8988T (cell line): Measurements from ENCODE around the gene GFY.
"Not testable (repeated sequence)": the region's sequence is repeated elsewhere in the genome, so short reads cannot be mapped to it uniquely, and the experiment has no call there.

Experiments
- DNase-seq: peaks from one replicate; pipeline ENCODE4 v3.0.0; 2011

The GFY gene

GRCh38 chr19:49444100-49444700 is 19.0 kb downstream of the GFY start:
- not testable (repeated sequence) for DNase-seq

DNA sequence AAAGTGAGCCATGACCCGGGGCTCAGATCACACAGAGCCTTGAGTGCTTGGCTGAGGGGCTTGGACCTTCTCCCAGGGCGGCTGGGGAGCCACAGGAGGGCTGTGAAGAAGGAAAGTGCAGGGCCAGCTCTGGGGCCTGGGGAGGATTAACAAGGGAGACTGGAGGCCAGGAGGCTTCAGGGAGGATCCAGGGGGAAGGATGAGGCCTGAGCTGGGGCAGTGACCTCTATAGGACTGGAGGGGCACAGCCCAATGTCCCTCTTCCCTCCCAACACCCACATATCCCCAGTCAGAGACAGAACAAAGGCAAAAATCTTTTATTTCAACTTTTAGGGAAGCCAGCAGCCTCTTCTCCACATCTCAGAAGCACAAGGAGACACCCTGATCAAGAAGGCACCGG is 20.8 kb downstream of the GFY start:
- no peak for DNase-seq

GRCh38 chr19:49447485-49448431 is 22.6 kb downstream of the GFY start:
- DNase-seq, result no peak

DNA sequence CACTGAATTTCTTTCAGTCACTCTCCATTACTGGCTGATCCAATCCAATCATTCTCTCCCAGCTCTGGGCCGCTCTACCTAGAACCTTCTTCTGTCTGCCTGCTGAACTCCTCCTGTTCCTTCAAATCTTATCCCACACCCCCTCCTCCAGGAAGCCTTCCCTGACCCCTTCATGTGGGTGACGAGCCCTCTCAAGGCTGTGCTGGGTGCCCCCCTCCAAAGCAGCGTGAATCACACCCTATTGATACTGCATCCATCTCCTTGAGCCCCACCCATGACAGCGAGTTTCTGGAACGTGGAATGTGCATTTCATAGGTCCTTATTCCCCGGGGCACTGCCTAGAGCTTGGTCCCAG is 23.2 kb downstream of the GFY start:
- DNase-seq, result no peak

DNA sequence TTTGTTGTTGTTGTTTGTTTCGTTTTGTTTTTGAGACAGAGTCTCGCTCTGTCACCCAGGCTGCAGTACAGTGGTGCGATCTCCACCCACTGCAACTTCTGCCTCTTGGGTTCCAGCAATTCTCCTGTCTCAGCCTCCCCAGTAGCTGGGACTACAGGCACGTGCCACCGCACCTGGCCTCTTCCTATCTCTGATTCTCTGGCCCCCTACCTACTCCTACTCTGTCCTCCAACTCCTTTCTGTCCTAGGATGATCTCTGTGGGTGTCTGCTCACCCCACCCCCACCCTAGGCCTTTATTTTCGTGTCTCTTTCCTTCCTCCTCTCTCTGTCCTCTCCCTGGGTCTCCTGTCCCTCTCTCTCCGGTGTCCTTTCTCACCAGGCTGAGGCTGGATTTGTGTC is 25.2 kb downstream of the GFY start:
- no peak for DNase-seq

- DNase-seq, result no peak
Observed at GRCh38 chr19:49451430-49452181, 26.4 kb downstream of the GFY start, which contains the start of gene PIH1D1. PIH1D1 (minus strand) TSS chr19:49451814; CDS start chr19:49451574, 240 bp downstream.

DNA sequence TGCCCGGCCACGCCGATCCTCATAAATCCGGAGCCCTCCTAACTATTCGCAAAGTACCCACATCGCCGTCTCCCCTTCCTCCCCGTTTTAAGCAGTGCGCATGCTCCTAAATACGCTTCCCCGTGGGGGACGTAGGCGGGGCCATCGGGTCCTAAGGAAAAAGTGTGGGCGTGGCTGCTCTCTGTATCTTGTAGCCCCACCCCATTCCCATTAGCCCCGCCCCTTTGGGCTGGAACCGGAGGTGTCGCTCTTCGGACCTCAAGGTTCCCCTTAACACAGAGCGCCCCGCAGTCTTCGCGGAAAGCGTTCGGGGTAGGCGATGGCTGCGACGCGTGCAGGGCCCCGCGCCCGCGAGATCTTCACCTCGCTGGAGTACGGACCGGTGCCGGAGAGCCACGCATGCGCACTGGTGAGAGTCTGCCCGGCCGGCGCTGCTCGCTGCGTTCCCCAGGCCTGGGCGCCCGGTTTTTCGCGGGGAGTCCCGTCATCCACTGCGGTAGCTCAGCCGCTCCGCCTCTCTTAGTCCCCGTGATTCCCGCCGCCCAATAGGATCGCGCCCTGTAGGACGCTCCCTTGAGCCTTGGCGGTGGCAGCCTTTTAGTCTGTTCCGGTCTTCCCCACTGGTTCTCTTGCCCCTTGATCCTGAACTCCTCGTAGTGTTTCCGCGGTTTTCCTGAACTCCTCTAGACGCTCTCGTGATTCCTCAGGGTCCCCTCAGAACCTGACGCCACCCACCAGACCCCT is 28.0 kb downstream of the GFY start, which contains the start of gene ALDH16A1:
Gene ALDH16A1, plus strand, starts transcription at position 213 of the 744 bp plus-strand sequence. Its CDS starts 107 bp downstream, at position 320.
- DNase-seq, result peak; percentile 87

- DNase-seq, result no peak
Observed at GRCh38 chr19:49453757-49454240, 28.6 kb downstream of the GFY start.

- no peak for DNase-seq
Observed at GRCh38 chr19:49455773-49456172, 30.6 kb downstream of the GFY start.

GRCh38 chr19:49456326-49456725 is 31.1 kb downstream of the GFY start:
- no peak for DNase-seq

GRCh38 chr19:49458567-49458903 is 33.3 kb downstream of the GFY start:
- DNase-seq, result no peak

DNA sequence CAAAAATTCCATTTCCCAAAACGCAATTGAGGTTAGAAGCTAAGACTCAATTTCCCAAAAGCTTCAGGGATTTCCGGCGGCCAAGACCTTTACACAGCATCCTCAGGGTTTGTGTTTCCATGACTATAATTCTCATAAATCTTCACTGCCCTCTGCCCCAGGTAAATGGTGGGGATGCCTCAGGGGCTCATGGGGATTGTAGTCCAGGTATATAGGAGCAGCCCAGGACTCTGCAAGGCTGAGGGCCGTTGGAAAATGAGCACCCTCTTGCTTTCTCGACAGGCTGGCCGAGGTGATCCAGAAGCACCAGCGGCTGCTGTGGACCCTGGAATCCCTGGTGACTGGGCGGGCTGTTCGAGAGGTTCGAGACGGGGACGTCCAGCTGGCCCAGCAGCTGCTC is 34.2 kb downstream of the GFY start:
- no peak for DNase-seq

- not testable (repeated sequence) for DNase-seq
Observed at GRCh38 chr19:49461130-49461529, 35.9 kb downstream of the GFY start.

GRCh38 chr19:49461656-49462055 is 36.5 kb downstream of the GFY start:
- DNase-seq, result no peak

DNA sequence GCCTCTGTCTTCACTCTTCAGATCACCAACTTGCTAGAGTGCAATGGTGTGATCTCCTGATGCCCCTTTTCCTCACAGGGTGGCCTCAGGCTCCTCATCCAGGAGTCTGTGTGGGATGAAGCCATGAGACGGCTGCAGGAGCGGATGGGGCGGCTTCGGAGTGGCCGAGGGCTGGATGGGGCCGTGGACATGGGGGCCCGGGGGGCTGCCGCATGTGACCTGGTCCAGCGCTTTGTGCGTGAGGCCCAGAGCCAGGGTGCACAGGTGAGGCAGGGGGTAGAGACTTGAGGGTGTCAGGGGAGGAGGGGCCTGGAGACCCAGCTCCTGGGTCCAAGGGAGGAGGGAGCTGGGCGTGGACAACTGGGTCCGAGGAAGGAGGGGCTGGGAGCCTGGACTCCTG is 37.3 kb downstream of the GFY start:
- DNase-seq, result no peak

GRCh38 chr19:49463960-49464740 is 39.0 kb downstream of the GFY start:
- no peak for DNase-seq

DNA sequence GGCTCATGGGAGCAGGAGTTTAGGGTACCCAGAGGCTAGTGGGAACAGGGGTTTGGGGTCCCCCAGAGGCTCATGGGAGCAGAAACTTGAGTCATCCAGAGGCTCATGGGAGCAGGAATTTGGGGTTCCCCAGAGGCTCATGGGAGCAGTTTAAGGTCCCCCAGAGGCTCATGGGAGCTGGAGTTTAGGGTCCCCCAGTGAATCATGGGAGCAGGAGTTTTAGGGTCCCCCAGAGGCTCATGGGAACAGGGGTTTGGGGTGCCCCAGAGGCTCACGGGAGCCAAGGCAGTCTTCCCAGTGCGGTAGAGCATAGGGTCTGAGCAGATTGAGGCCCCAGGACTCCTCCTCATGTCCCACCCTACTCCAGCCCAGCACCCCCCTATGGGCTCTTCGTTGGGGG is 40.2 kb downstream of the GFY start:
- DNase-seq, result no peak

DNA sequence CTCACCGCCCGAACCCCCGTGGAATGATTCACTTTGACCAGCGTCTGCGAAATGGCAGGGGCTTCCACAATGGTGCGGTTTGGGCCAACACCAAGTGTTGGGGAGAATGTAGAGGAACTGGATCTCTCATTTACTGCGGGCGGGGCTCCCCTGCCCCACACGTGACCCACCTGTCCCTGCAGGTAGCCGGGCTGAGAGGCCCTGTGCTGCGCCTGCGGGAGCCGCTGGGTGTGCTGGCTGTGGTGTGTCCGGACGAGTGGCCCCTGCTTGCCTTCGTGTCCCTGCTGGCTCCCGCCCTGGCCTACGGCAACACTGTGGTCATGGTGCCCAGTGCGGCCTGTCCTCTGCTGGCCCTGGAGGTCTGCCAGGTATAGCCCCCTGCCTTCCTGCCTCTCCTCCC is 43.0 kb downstream of the GFY start:
- DNase-seq, result no peak

GRCh38 chr19:49468746-49469447 is 43.7 kb downstream of the GFY start:
- DNase-seq, result no peak

- DNase-seq, result no peak
Observed at GRCh38 chr19:49469828-49470614, 44.8 kb downstream of the GFY start.
